GM23338 (cell line): Measurements from ENCODE around the gene PCSK7. TPM values are rescaled to one million over a fixed set of nuclear protein-coding genes. Genes with fewer than 3 reads are reported as not detected.

Experiments used
- ATAC-seq: fragments of 200-7000 bp; cut with Tn5 transposase; 3 replicates; pipeline ENCODE4 v1.9.1; 2020
- DNase-seq: peaks from one replicate; pipeline ENCODE4 v3.0.0-alpha.2; 2015; ENCODE audit warnings: low spot score
- H2AFZ ChIP-seq: fragments of 200-600 bp; sonication (generic); 2 replicates; pipeline ENCODE4 v1.8.0; 2016; ENCODE audit warnings: antibody characterized with exemption, mild to moderate bottlenecking, moderate library complexity
- H3F3A ChIP-seq: fragments of 200-600 bp; sonication (generic); replicated peaks from 2 replicates; pipeline ENCODE4 v1.8.0; 2017; ENCODE audit warnings: antibody characterized with exemption, mixed run types, low read depth
- H3K27ac ChIP-seq: fragments of 200-600 bp; sonication (generic); 2 replicates; pipeline ENCODE4 v1.6.1; 2016; ENCODE audit warnings: low read depth
- H3K27me3 ChIP-seq: fragments of 200-600 bp; sonication (generic); 2 replicates; pipeline ENCODE4 v1.8.0; 2016; ENCODE audit warnings: mild to moderate bottlenecking, mixed run types, moderate library complexity; ENCODE audit not compliant: insufficient read depth
- H3K36me3 ChIP-seq: fragments of 200-600 bp; sonication (generic); 2 replicates; pipeline ENCODE4 v1.8.0; 2016; ENCODE audit warnings: mild to moderate bottlenecking; ENCODE audit not compliant: insufficient read depth
- H3K4me1 ChIP-seq: fragments of 200-600 bp; sonication (generic); 2 replicates; pipeline ENCODE4 v1.8.0; 2016; ENCODE audit warnings: mild to moderate bottlenecking, moderate library complexity; ENCODE audit not compliant: insufficient read depth
- H3K4me2 ChIP-seq: fragments of 200-600 bp; sonication (generic); 2 replicates; pipeline ENCODE4 v1.7.1; 2017; ENCODE audit warnings: mixed run types
- H3K4me3 ChIP-seq: fragments of 200-600 bp; sonication (generic); 2 replicates; pipeline ENCODE4 v1.6.1; 2016; ENCODE audit warnings: mixed run types
- H3K79me2 ChIP-seq: fragments of 200-600 bp; sonication (generic); replicated peaks from 2 replicates; pipeline ENCODE4 v1.8.0; 2017; ENCODE audit warnings: mild to moderate bottlenecking; ENCODE audit not compliant: insufficient read depth
- H3K9me2 ChIP-seq: fragments of 200-600 bp; sonication (generic); 2 replicates; pipeline ENCODE4 v1.8.0; 2017; ENCODE audit not compliant: insufficient read depth
- H4K20me1 ChIP-seq: fragments of 200-600 bp; sonication (generic); replicated peaks from 2 replicates; pipeline ENCODE4 v1.8.0; 2017; ENCODE audit warnings: mild to moderate bottlenecking; ENCODE audit not compliant: insufficient read depth
- H3K27ac Mint-ChIP-seq: 2 replicates; pipeline ENCODE4 v1.8.0; 2020; ENCODE audit warnings: inconsistent platforms, mild to moderate bottlenecking, moderate library complexity, mixed read lengths
- H3K27me3 Mint-ChIP-seq: 3 replicates; pipeline ENCODE4 v1.8.0; 2022; ENCODE audit warnings: low read depth, mild to moderate bottlenecking, moderate library complexity, mixed read lengths, inconsistent platforms; ENCODE audit not compliant: insufficient read depth, poor library complexity
- H3K36me3 Mint-ChIP-seq: 3 replicates; pipeline ENCODE4 v1.8.0; 2021; ENCODE audit warnings: low read depth, mild to moderate bottlenecking, inconsistent platforms, moderate library complexity, mixed read lengths
- H3K4me1 Mint-ChIP-seq: 3 replicates; pipeline ENCODE4 v1.8.0; 2020; ENCODE audit warnings: mild to moderate bottlenecking, inconsistent platforms, mixed read lengths
- H3K4me3 Mint-ChIP-seq: 3 replicates; pipeline ENCODE4 v1.8.0; 2021; ENCODE audit warnings: moderate library complexity, mild to moderate bottlenecking, inconsistent platforms, mixed read lengths
- H3K9me3 Mint-ChIP-seq: 3 replicates; pipeline ENCODE4 v1.8.0; 2020; ENCODE audit warnings: moderate library complexity, mild to moderate bottlenecking, inconsistent platforms, mixed read lengths
- CREB1 ChIP-seq: fragments of 250-450 bp; sonication (Bioruptor Pico); IDR thresholded peaks from 2 replicates; pipeline ENCODE4 v1.5.0; 2020; ENCODE audit warnings: low read depth, mild to moderate bottlenecking, moderate library complexity
- JUNB ChIP-seq: IDR thresholded peaks from one replicate; pipeline ENCODE4 v1.6.1; 2016; ENCODE audit warnings: antibody characterized with exemption; ENCODE audit not compliant: unreplicated experiment
- NANOG ChIP-seq: IDR thresholded peaks from 2 replicates; pipeline ENCODE4 v1.6.1; 2016; ENCODE audit warnings: antibody characterized with exemption, borderline replicate concordance
- STAT1 ChIP-seq: IDR thresholded peaks from one replicate; pipeline ENCODE4 v1.6.1; 2016; ENCODE audit warnings: antibody characterized with exemption; ENCODE audit not compliant: unreplicated experiment
- ZNF114 ChIP-seq: fragments of 250-450 bp; sonication (Bioruptor Pico); IDR thresholded peaks from 2 replicates; pipeline ENCODE4 v1.5.0; 2020; ENCODE audit warnings: mild to moderate bottlenecking, moderate library complexity
- ZNF331 ChIP-seq: fragments of 250-450 bp; sonication (Bioruptor Pico); IDR thresholded peaks from 2 replicates; pipeline ENCODE4 v1.5.0; 2020; ENCODE audit warnings: low read depth, mild to moderate bottlenecking, moderate library complexity
- polyA plus RNA-seq: library from polyadenylated mRNA; unstranded; fragments of >200 nt; fragmentation: Nextera tagmentation; extraction: Ambion mirVana; gene quantifications from 2 replicates; pipeline ENCODE4 v1.2.1, GENCODE V29; 2016
- total RNA-seq: library from RNA; depleted of rRNA; stranded (reverse); fragments of >200 nt; shearing (Covaris generic); gene quantifications from 2 replicates; pipeline ENCODE4 v1.2.3, GENCODE V29; 2014
- TF ChIP-seq, protein P1 (sequence below): fragments of 250-450 bp; sonication (Bioruptor Pico); IDR thresholded peaks from 2 replicates; pipeline ENCODE4 v1.5.0; 2020; ENCODE audit warnings: mild to moderate bottlenecking, moderate library complexity
- TF ChIP-seq, protein P2 (sequence below): IDR thresholded peaks from one replicate; pipeline ENCODE4 v1.6.1; 2018; ENCODE audit warnings: antibody characterized with exemption; ENCODE audit not compliant: unreplicated experiment
- TF ChIP-seq, protein P3 (sequence below), 2 experiments: fragments of 200-600 bp in 1 of 2; sonication (generic) in 1 of 2; conservative IDR thresholded peaks; 2 replicates each; pipeline versions ENCODE4 v1.5.1 to v1.6.1; 2016 to 2017; ENCODE audit warnings: antibody characterized with exemption in 2 of 2, low read depth in 2 of 2, mild to moderate bottlenecking in 2 of 2, moderate library complexity in 1 of 2

The PCSK7 gene
- total and polyA plus RNA-seq, 2 experiments from 2014 or later: 12.4 to 46.4 TPM

DNA sequence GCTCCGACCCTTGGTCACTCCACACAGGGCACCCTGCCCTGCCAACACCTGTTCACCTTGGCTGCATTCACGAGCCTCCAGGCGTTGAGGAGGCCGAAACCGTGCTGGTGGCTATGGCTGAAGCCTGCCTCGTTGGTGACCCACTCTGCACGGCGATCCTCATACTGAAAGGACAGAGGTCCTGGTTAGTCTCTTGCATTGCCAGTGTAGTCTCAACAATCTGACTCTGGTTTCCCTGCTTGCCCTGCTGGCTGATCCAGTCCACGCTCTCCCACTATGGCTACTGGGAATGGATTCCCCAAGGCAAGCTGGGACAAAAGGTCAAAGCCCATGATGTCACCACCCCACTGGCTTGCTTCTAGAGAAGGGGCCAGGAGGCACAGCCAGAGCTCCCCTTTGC lies 12.9 kb downstream of the PCSK7 start:
- peaks cover 7% of the 10 kb centered on the region for H3K27me3 Mint-ChIP-seq
- 0 out of 2 replicates have a peak, but pooled peaks cover 6% of the 10 kb centered on the region for H3K36me3 ChIP-seq

More for the DNA sequence above, 12.9 kb downstream of the PCSK7 start:
- ATAC-seq: no peak
- Histone ChIP-seq H2AFZ (no peak overlapping the region), H3K27ac (no peak overlapping the region), H3K79me2 (no peaks in the 10 kb centered on the region), H3K9me2 (no peaks in the 10 kb centered on the region), H3K4me3 (no peak overlapping the region), H4K20me1 (peaks cover 8% of the 10 kb centered on the region; the same call in 1 of the 2 replicates), H3K4me2 (no peak overlapping the region), H3F3A (no peaks in the 10 kb centered on the region), H3K4me1 (no peaks in the 10 kb centered on the region), H3K27me3 (no peaks in the 10 kb centered on the region)
- Mint-ChIP-seq H3K9me3 (no peaks in the 10 kb centered on the region), H3K4me1 (peaks cover 8% of the 10 kb centered on the region), H3K27ac (no peak overlapping the region), H3K36me3 (peaks cover 32% of the 10 kb centered on the region), H3K4me3 (no peak overlapping the region)
- no peak for DNase-seq
- TF ChIP-seq CREB1 (CRISPR knock-in tag) (no peak), STAT1 (no peak), NANOG (no peak), ZNF331 (CRISPR knock-in tag) (no peak), ZNF114 (CRISPR knock-in tag) (no peak), JUNB (no peak)
- TF ChIP-seq, protein P1, sequence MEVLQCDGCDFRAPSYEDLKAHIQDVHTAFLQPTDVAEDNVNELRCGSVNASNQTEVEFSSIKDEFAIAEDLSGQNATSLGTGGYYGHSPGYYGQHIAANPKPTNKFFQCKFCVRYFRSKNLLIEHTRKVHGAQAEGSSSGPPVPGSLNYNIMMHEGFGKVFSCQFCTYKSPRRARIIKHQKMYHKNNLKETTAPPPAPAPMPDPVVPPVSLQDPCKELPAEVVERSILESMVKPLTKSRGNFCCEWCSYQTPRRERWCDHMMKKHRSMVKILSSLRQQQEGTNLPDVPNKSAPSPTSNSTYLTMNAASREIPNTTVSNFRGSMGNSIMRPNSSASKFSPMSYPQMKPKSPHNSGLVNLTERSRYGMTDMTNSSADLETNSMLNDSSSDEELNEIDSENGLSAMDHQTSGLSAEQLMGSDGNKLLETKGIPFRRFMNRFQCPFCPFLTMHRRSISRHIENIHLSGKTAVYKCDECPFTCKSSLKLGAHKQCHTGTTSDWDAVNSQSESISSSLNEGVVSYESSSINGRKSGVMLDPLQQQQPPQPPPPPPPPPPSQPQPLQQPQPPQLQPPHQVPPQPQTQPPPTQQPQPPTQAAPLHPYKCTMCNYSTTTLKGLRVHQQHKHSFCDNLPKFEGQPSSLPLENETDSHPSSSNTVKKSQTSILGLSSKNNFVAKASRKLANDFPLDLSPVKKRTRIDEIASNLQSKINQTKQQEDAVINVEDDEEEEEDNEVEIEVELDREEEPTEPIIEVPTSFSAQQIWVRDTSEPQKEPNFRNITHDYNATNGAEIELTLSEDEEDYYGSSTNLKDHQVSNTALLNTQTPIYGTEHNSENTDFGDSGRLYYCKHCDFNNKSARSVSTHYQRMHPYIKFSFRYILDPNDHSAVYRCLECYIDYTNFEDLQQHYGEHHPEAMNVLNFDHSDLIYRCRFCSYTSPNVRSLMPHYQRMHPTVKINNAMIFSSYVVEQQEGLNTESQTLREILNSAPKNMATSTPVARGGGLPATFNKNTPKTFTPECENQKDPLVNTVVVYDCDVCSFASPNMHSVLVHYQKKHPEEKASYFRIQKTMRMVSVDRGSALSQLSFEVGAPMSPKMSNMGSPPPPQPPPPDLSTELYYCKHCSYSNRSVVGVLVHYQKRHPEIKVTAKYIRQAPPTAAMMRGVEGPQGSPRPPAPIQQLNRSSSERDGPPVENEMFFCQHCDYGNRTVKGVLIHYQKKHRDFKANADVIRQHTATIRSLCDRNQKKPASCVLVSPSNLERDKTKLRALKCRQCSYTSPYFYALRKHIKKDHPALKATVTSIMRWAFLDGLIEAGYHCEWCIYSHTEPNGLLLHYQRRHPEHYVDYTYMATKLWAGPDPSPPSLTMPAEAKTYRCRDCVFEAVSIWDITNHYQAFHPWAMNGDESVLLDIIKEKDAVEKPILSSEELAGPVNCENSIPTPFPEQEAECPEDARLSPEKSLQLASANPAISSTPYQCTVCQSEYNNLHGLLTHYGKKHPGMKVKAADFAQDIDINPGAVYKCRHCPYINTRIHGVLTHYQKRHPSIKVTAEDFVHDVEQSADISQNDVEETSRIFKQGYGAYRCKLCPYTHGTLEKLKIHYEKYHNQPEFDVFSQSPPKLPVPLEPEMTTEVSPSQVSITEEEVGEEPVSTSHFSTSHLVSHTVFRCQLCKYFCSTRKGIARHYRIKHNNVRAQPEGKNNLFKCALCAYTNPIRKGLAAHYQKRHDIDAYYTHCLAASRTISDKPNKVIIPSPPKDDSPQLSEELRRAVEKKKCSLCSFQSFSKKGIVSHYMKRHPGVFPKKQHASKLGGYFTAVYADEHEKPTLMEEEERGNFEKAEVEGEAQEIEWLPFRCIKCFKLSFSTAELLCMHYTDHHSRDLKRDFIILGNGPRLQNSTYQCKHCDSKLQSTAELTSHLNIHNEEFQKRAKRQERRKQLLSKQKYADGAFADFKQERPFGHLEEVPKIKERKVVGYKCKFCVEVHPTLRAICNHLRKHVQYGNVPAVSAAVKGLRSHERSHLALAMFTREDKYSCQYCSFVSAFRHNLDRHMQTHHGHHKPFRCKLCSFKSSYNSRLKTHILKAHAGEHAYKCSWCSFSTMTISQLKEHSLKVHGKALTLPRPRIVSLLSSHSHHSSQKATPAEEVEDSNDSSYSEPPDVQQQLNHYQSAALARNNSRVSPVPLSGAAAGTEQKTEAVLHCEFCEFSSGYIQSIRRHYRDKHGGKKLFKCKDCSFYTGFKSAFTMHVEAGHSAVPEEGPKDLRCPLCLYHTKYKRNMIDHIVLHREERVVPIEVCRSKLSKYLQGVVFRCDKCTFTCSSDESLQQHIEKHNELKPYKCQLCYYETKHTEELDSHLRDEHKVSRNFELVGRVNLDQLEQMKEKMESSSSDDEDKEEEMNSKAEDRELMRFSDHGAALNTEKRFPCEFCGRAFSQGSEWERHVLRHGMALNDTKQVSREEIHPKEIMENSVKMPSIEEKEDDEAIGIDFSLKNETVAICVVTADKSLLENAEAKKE (CRISPR knock-in tag): no peak
- TF ChIP-seq, protein P2, sequence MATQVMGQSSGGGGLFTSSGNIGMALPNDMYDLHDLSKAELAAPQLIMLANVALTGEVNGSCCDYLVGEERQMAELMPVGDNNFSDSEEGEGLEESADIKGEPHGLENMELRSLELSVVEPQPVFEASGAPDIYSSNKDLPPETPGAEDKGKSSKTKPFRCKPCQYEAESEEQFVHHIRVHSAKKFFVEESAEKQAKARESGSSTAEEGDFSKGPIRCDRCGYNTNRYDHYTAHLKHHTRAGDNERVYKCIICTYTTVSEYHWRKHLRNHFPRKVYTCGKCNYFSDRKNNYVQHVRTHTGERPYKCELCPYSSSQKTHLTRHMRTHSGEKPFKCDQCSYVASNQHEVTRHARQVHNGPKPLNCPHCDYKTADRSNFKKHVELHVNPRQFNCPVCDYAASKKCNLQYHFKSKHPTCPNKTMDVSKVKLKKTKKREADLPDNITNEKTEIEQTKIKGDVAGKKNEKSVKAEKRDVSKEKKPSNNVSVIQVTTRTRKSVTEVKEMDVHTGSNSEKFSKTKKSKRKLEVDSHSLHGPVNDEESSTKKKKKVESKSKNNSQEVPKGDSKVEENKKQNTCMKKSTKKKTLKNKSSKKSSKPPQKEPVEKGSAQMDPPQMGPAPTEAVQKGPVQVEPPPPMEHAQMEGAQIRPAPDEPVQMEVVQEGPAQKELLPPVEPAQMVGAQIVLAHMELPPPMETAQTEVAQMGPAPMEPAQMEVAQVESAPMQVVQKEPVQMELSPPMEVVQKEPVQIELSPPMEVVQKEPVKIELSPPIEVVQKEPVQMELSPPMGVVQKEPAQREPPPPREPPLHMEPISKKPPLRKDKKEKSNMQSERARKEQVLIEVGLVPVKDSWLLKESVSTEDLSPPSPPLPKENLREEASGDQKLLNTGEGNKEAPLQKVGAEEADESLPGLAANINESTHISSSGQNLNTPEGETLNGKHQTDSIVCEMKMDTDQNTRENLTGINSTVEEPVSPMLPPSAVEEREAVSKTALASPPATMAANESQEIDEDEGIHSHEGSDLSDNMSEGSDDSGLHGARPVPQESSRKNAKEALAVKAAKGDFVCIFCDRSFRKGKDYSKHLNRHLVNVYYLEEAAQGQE: no peak
- TF ChIP-seq, protein P3, sequence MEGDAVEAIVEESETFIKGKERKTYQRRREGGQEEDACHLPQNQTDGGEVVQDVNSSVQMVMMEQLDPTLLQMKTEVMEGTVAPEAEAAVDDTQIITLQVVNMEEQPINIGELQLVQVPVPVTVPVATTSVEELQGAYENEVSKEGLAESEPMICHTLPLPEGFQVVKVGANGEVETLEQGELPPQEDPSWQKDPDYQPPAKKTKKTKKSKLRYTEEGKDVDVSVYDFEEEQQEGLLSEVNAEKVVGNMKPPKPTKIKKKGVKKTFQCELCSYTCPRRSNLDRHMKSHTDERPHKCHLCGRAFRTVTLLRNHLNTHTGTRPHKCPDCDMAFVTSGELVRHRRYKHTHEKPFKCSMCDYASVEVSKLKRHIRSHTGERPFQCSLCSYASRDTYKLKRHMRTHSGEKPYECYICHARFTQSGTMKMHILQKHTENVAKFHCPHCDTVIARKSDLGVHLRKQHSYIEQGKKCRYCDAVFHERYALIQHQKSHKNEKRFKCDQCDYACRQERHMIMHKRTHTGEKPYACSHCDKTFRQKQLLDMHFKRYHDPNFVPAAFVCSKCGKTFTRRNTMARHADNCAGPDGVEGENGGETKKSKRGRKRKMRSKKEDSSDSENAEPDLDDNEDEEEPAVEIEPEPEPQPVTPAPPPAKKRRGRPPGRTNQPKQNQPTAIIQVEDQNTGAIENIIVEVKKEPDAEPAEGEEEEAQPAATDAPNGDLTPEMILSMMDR (conservative IDR thresholded peaks at IDR 0.05; ENCODE audit: low read depth in 2 of 2): no peak
